HepG2 (cell line): ENCODE results near the gene PRSS8. TPM values are rescaled to one million over a fixed set of nuclear protein-coding genes. Genes with fewer than 3 reads are reported as not detected.

ENCODE experiments used
- BHLHE40 ChIP-seq: IDR thresholded peaks from 2 replicates; pipeline ENCODE4 v1.6.1; 2011; ENCODE audit warnings: low read length, improper control_type of control experiment
- CCDC6 ChIP-seq: sonication (generic); formaldehyde crosslinking; IDR thresholded peaks from 2 replicates; pipeline ENCODE4 v1.8.1; 2022; ENCODE audit warnings: mild to moderate bottlenecking, missing genetic modification reagents, moderate library complexity
- NR2F6 ChIP-seq, 2 experiments: IDR thresholded peaks; 2 replicates each; pipeline ENCODE4 v1.6.1; 2016; ENCODE audit warnings: antibody characterized with exemption in 1 of 2, mild to moderate bottlenecking in 1 of 2
- ONECUT2 ChIP-seq: sonication (generic); formaldehyde crosslinking; IDR thresholded peaks from 2 replicates; pipeline ENCODE4 v1.4.0; 2020; ENCODE audit warnings: missing genetic modification reagents
- POLR2AphosphoS5 ChIP-seq: IDR thresholded peaks from 2 replicates; pipeline ENCODE4 v1.6.1; 2012; ENCODE audit warnings: low read depth, low read length
- SALL1 ChIP-seq: sonication (generic); formaldehyde crosslinking; IDR thresholded peaks from 2 replicates; pipeline ENCODE4 v1.8.0; 2022; ENCODE audit warnings: mild to moderate bottlenecking, missing genetic modification reagents
- U2AF1 ChIP-seq: fragments of 200-400 bp; formaldehyde crosslinking; optimal IDR thresholded peaks from 2 replicates; pipeline ENCODE3; 2017; ENCODE audit warnings: mild to moderate bottlenecking, low read depth, low read length
- ZFX ChIP-seq: sonication (generic); formaldehyde crosslinking; IDR thresholded peaks from 2 replicates; pipeline ENCODE4 v1.4.0; 2020; ENCODE audit warnings: mild to moderate bottlenecking, low read depth, missing genetic modification reagents, moderate library complexity
- ZKSCAN5 ChIP-seq: sonication (generic); formaldehyde crosslinking; IDR thresholded peaks from 2 replicates; pipeline ENCODE4 v1.5.1; 2020; ENCODE audit warnings: mild to moderate bottlenecking, missing genetic modification reagents
- ZNF446 ChIP-seq: sonication (generic); formaldehyde crosslinking; IDR thresholded peaks from 2 replicates; pipeline ENCODE4 v1.5.0; 2020; ENCODE audit warnings: mild to moderate bottlenecking, missing genetic modification reagents
- ZNF543 ChIP-seq: sonication (generic); formaldehyde crosslinking; IDR thresholded peaks from 2 replicates; pipeline ENCODE4 v1.4.0; 2020; ENCODE audit warnings: mild to moderate bottlenecking, missing genetic modification reagents
- ZNF674 ChIP-seq: sonication (generic); formaldehyde crosslinking; IDR thresholded peaks from 2 replicates; pipeline ENCODE4 v1.5.0; 2020; ENCODE audit warnings: low read depth, mild to moderate bottlenecking, missing genetic modification reagents
- polyA plus RNA-seq, 8 experiments: library from polyadenylated mRNA; depleted of rRNA in 3 of 8; stranded (reverse) in 7 of 8; unstranded in 1 of 8; fragments of >200 nt; fragmentation: Illumina TruSeq in 4 of 8; extraction: Trizol in 4 of 8; gene quantifications; 2 replicates each; pipeline versions ENCODE4 v1.2.1 to v1.2.3, GENCODE V29; 2011 to 2016; ENCODE audit warnings: low read depth in 4 of 8, missing spikeins in 1 of 8, mixed read lengths in 1 of 8; ENCODE audit not compliant: insufficient read depth in 1 of 8
- total RNA-seq, 5 experiments: library from RNA; depleted of rRNA; stranded (reverse); fragments of >200 nt; fragmentation: Illumina TruSeq; extraction: Trizol; gene quantifications; 2 replicates each; pipeline ENCODE4 v1.2.3, GENCODE V29; 2016; ENCODE audit warnings: low read depth in 1 of 5
- TF ChIP-seq, protein P1 (sequence below): sonication (generic); formaldehyde crosslinking; IDR thresholded peaks from 2 replicates; pipeline ENCODE4 v1.8.1; 2023; ENCODE audit warnings: missing genetic modification reagents, inconsistent platforms, borderline replicate concordance
- TF ChIP-seq, protein P2 (sequence below): sonication (generic); formaldehyde crosslinking; IDR thresholded peaks from 2 replicates; pipeline ENCODE4 v1.9.0; 2021; ENCODE audit warnings: mild to moderate bottlenecking, missing genetic modification reagents
- TF ChIP-seq, protein P3 (sequence below): sonication (generic); formaldehyde crosslinking; IDR thresholded peaks from 2 replicates; pipeline ENCODE4 v1.4.0; 2020; ENCODE audit warnings: missing genetic modification reagents
- TF ChIP-seq, protein P4 (sequence below): sonication (generic); formaldehyde crosslinking; IDR thresholded peaks from 2 replicates; pipeline ENCODE4 v1.4.0; 2020; ENCODE audit warnings: mild to moderate bottlenecking, missing genetic modification reagents
- TF ChIP-seq, protein P5 (sequence below): sonication (generic); formaldehyde crosslinking; conservative IDR thresholded peaks from 2 replicates; pipeline ENCODE4 v1.8.0; 2022; ENCODE audit warnings: mild to moderate bottlenecking, moderate library complexity, missing genetic modification reagents

PRSS8 gene
- total and polyA plus RNA-seq, 2 of the 13 experiments (the other 11 are each of a cell fraction or from before 2014, with no cell fraction given), result 2.6 to 7.2 TPM

DNA sequence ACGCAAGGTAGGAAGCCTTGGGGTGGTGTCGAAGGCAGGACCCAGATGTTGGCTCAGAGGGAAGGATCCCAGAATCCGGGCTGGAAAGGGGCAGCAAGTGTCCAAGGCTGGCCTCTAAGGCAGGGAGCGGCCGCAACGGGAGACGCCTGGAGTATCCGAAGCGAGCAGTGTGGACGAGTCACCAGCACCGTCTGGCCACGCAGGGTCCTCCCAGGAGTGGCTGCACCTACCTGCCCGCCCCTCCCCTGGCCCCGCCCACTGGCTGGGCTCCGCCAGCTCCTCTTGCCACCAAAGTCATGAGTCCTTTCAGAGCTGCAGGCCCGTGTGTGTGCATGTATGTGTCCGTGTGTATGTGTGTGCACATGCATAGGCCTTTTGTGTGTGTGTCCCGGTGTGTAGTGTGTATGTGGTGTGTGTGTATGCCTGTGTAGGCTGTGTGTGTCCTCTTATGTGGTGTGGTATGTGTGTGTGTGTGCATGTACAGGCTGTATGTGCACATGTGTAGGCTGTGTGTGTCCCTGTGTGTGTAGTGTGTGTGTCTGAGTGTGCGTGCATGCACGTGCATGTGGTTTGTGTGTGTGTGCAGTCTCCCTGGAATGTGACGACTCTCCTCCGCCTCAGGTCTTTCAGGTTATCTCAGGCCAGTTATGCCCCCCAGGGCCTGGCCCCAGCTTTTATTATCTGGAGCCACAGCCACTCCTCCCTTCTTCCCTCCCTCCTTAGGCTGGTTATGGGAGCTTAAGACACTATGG is at the start of gene PRSS8 (continued):
- TF ChIP-seq, protein P1, sequence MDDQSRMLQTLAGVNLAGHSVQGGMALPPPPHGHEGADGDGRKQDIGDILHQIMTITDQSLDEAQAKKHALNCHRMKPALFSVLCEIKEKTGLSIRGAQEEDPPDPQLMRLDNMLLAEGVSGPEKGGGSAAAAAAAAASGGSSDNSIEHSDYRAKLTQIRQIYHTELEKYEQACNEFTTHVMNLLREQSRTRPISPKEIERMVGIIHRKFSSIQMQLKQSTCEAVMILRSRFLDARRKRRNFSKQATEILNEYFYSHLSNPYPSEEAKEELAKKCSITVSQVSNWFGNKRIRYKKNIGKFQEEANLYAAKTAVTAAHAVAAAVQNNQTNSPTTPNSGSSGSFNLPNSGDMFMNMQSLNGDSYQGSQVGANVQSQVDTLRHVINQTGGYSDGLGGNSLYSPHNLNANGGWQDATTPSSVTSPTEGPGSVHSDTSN (CRISPR knock-in tag), result no peak
- TF ChIP-seq POLR2AphosphoS5 (peak; percentile 32; the same call in 1 of the 2 replicates), ONECUT2 (CRISPR knock-in tag) (no peak), ZNF674 (no peak), BHLHE40 (peak; percentile 72), U2AF1 (peak; percentile 27), ZKSCAN5 (CRISPR knock-in tag) (no peak), ZFX (CRISPR knock-in tag) (peak; percentile 50; the same call in 1 of the 2 replicates), SALL1 (CRISPR knock-in tag) (peak; percentile 43; the same call in 1 of the 2 replicates), CCDC6 (CRISPR knock-in tag) (no peak), ZNF446 (CRISPR knock-in tag) (no peak), NR2F6 (IDR thresholded peaks at IDR 0.05) (no peak), NR2F6 (CRISPR knock-in tag; IDR thresholded peaks at IDR 0.05) (no peak), ZNF543 (CRISPR knock-in tag) (no peak)
- TF ChIP-seq, protein P2, sequence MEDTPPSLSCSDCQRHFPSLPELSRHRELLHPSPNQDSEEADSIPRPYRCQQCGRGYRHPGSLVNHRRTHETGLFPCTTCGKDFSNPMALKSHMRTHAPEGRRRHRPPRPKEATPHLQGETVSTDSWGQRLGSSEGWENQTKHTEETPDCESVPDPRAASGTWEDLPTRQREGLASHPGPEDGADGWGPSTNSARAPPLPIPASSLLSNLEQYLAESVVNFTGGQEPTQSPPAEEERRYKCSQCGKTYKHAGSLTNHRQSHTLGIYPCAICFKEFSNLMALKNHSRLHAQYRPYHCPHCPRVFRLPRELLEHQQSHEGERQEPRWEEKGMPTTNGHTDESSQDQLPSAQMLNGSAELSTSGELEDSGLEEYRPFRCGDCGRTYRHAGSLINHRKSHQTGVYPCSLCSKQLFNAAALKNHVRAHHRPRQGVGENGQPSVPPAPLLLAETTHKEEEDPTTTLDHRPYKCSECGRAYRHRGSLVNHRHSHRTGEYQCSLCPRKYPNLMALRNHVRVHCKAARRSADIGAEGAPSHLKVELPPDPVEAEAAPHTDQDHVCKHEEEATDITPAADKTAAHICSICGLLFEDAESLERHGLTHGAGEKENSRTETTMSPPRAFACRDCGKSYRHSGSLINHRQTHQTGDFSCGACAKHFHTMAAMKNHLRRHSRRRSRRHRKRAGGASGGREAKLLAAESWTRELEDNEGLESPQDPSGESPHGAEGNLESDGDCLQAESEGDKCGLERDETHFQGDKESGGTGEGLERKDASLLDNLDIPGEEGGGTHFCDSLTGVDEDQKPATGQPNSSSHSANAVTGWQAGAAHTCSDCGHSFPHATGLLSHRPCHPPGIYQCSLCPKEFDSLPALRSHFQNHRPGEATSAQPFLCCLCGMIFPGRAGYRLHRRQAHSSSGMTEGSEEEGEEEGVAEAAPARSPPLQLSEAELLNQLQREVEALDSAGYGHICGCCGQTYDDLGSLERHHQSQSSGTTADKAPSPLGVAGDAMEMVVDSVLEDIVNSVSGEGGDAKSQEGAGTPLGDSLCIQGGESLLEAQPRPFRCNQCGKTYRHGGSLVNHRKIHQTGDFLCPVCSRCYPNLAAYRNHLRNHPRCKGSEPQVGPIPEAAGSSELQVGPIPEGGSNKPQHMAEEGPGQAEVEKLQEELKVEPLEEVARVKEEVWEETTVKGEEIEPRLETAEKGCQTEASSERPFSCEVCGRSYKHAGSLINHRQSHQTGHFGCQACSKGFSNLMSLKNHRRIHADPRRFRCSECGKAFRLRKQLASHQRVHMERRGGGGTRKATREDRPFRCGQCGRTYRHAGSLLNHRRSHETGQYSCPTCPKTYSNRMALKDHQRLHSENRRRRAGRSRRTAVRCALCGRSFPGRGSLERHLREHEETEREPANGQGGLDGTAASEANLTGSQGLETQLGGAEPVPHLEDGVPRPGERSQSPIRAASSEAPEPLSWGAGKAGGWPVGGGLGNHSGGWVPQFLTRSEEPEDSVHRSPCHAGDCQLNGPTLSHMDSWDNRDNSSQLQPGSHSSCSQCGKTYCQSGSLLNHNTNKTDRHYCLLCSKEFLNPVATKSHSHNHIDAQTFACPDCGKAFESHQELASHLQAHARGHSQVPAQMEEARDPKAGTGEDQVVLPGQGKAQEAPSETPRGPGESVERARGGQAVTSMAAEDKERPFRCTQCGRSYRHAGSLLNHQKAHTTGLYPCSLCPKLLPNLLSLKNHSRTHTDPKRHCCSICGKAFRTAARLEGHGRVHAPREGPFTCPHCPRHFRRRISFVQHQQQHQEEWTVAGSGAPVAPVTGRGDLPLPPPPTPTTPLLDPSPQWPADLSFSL (CRISPR knock-in tag), result peak; percentile 93
- TF ChIP-seq, protein P3, sequence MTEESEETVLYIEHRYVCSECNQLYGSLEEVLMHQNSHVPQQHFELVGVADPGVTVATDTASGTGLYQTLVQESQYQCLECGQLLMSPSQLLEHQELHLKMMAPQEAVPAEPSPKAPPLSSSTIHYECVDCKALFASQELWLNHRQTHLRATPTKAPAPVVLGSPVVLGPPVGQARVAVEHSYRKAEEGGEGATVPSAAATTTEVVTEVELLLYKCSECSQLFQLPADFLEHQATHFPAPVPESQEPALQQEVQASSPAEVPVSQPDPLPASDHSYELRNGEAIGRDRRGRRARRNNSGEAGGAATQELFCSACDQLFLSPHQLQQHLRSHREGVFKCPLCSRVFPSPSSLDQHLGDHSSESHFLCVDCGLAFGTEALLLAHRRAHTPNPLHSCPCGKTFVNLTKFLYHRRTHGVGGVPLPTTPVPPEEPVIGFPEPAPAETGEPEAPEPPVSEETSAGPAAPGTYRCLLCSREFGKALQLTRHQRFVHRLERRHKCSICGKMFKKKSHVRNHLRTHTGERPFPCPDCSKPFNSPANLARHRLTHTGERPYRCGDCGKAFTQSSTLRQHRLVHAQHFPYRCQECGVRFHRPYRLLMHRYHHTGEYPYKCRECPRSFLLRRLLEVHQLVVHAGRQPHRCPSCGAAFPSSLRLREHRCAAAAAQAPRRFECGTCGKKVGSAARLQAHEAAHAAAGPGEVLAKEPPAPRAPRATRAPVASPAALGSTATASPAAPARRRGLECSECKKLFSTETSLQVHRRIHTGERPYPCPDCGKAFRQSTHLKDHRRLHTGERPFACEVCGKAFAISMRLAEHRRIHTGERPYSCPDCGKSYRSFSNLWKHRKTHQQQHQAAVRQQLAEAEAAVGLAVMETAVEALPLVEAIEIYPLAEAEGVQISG (CRISPR knock-in tag), result no peak
- TF ChIP-seq, protein P4, sequence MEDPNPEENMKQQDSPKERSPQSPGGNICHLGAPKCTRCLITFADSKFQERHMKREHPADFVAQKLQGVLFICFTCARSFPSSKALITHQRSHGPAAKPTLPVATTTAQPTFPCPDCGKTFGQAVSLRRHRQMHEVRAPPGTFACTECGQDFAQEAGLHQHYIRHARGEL (CRISPR knock-in tag), result no peak
- TF ChIP-seq, protein P5, sequence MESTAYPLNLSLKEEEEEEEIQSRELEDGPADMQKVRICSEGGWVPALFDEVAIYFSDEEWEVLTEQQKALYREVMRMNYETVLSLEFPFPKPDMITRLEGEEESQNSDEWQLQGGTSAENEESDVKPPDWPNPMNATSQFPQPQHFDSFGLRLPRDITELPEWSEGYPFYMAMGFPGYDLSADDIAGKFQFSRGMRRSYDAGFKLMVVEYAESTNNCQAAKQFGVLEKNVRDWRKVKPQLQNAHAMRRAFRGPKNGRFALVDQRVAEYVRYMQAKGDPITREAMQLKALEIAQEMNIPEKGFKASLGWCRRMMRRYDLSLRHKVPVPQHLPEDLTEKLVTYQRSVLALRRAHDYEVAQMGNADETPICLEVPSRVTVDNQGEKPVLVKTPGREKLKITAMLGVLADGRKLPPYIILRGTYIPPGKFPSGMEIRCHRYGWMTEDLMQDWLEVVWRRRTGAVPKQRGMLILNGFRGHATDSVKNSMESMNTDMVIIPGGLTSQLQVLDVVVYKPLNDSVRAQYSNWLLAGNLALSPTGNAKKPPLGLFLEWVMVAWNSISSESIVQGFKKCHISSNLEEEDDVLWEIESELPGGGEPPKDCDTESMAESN (CRISPR knock-in tag), result no peak
